ENCODE measurements around the gene CHMP4B. TPM values are rescaled to one million over a fixed set of nuclear protein-coding genes. Genes with fewer than 3 reads are reported as not detected.

Gene CHMP4B
- total and polyA plus RNA-seq, 2 donors (not counting 1 experiment from before 2014, with no cell fraction given) = 62.3 to 83.9 TPM

DNA sequence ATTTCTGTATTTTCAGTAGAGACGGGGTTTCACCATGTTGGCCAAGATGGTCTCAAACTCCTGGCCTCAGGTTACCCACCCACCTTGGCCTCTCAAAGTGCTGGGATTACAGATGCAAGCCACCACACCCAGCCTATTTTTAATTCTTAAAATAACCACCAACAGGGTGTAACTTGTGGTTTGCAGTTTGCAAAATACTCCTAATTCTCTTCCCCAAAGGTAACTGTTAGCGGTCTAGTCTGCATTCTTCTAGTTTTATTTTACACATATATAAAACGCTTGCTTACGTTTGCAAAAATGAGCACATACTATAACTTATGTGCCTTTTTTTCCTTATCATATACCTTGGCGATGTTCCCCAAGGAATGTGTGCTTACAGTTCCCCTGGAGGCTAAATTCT is 25.6 kb upstream of the CHMP4B start:
- H3K27ac Mint-ChIP-seq = peak overlapping the region; percentile 61
- DNase-seq = no peak
- no peaks in the 10 kb centered on the region for H3K27me3 Mint-ChIP-seq
- H3K9me3 ChIP-seq (ENCODE audit: control extremely low read depth in 1 of 3, control insufficient read depth in 2 of 3, insufficient read depth in 1 of 3, low read length in 2 of 3) = peaks cover 0 to 1% (median 0%) of the 10 kb centered on the region in 3 donors
- peaks cover 0 to 8% of the 10 kb centered on the region in 2 experiments for H3K36me3 ChIP-seq (replicated peaks in 1 of 2; ENCODE audit: control extremely low read depth in 1 of 2, control insufficient read depth in 1 of 2, extremely low read depth in 1 of 2, insufficient read depth in 2 of 2, low read length in 1 of 2)
- H3K4me1 ChIP-seq (ENCODE audit: control insufficient read depth in 2 of 2, insufficient read depth in 2 of 2, low read length in 2 of 2) = peaks cover 61 to 71% of the 10 kb centered on the region in 2 donors
- no peak for TF ChIP-seq EZH2 (IDR thresholded peaks at IDR 0.05; ENCODE audit: borderline replicate concordance, insufficient read depth, low read depth, low read length, poor library complexity, severe bottlenecking)
- TF ChIP-seq, protein P1, sequence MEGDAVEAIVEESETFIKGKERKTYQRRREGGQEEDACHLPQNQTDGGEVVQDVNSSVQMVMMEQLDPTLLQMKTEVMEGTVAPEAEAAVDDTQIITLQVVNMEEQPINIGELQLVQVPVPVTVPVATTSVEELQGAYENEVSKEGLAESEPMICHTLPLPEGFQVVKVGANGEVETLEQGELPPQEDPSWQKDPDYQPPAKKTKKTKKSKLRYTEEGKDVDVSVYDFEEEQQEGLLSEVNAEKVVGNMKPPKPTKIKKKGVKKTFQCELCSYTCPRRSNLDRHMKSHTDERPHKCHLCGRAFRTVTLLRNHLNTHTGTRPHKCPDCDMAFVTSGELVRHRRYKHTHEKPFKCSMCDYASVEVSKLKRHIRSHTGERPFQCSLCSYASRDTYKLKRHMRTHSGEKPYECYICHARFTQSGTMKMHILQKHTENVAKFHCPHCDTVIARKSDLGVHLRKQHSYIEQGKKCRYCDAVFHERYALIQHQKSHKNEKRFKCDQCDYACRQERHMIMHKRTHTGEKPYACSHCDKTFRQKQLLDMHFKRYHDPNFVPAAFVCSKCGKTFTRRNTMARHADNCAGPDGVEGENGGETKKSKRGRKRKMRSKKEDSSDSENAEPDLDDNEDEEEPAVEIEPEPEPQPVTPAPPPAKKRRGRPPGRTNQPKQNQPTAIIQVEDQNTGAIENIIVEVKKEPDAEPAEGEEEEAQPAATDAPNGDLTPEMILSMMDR (IDR thresholded peaks at IDR 0.05) = no peak
- no peaks in the 10 kb centered on the region for H4K20me1 ChIP-seq (ENCODE audit: control insufficient read depth, insufficient read depth, low read length, poor library complexity, severe bottlenecking)
- ChIA-PET POLR2A (interaction anchor here (0.6 kb wide), 1 partner anchor 621 kb away, joined by 5 read pairs; no protein-coding TSS in a partner anchor), CTCF (no interaction called here)
- H3K79me2 ChIP-seq (ENCODE audit: control insufficient read depth, insufficient read depth, low read length) = no peaks in the 10 kb centered on the region
- H3K9ac ChIP-seq (ENCODE audit: low read length) = peak overlapping the region; percentile 32
- H2AFZ ChIP-seq (ENCODE audit: insufficient read depth, low read depth, low read length, poor library complexity, severe bottlenecking) = no peak overlapping the region
- no peaks in the 10 kb centered on the region for H3K27me3 ChIP-seq (replicated peaks in 1 of 4; ENCODE audit: control extremely low read depth in 1 of 4, control insufficient read depth in 3 of 4, insufficient read depth in 4 of 4, low read length in 3 of 4)
- peak overlapping the region in 2 of 5 experiments; percentile 30 to 59 for H3K4me3 ChIP-seq (ENCODE audit: control extremely low read depth in 1 of 5, extremely low read depth in 1 of 5, insufficient read depth in 1 of 5, low read depth in 2 of 5, low read length in 4 of 5)
- H3K9me3 Mint-ChIP-seq (ENCODE audit: insufficient read depth) = no peaks in the 10 kb centered on the region
- peak; percentile 18 for ATAC-seq (ENCODE audit: low read depth)
- WGBS (ENCODE audit: insufficient coverage) = 60% methylated on average over 5 of the region's 5 CpGs
- H3K4me1 Mint-ChIP-seq = peaks cover 62% of the 10 kb centered on the region
- H3K27ac ChIP-seq (ENCODE audit: low read length in 2 of 2) = peak overlapping the region; percentile 38 to 60
- intact Hi-C loops (cut with micrococcal nuclease) = no loop called here
- H3K4me3 Mint-ChIP-seq = peak overlapping the region; percentile 56
- peak overlapping the region; percentile 72 for H3K4me2 ChIP-seq (replicated peaks; ENCODE audit: low read depth, low read length, poor library complexity, severe bottlenecking)

DNA sequence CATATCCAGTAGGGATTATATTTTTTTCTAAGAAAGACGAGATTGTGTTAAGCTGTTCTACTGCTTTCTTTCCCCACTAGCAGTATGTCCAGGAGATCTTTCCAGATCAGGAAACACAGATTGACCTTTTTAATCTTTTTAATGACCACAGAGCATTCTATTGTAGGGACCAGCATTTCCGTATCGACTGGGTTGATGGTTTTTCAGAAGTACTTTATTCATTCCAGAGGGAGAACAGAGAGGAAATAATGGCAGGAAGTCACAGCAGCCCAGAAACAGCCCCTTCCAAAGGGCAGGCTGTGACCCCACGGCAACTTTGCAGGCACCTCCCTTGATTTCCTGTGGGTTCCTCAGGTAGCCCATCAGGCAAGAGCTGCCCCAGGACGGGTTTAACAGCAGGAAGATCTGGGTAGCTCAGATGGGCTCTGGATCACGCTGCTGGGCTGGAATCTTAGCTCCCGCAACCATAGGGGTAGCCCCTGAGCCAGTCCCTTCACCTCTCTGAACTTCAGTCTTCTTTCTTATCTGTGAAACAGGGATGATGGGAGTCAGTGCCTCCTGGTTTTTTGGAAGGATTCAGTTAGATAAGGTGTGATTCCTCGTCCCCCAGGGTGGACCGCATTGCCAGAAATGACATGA is 23.8 kb upstream of the CHMP4B start:
- no peak for ATAC-seq (ENCODE audit: low read depth)
- CTCF ChIA-PET = interaction anchor here (0.6 to 0.9 kb wide), 2 partner anchors 24 to 59 kb away, joined by 3 read pairs; partner anchors contain the start of gene CHMP4B
- Histone ChIP-seq H3K9ac (ENCODE audit: low read length) (no peak overlapping the region), H4K20me1 (ENCODE audit: control insufficient read depth, insufficient read depth, low read length, poor library complexity, severe bottlenecking) (no peaks in the 10 kb centered on the region), H3K36me3 (replicated peaks in 1 of 2; ENCODE audit: control extremely low read depth in 1 of 2, control insufficient read depth in 1 of 2, extremely low read depth in 1 of 2, insufficient read depth in 2 of 2, low read length in 1 of 2) (peaks cover 0 to 3% of the 10 kb centered on the region in 2 experiments), H3K9me3 (ENCODE audit: control extremely low read depth in 1 of 3, control insufficient read depth in 2 of 3, insufficient read depth in 1 of 3, low read length in 2 of 3) (no peaks in the 10 kb centered on the region), H3K79me2 (ENCODE audit: control insufficient read depth, insufficient read depth, low read length) (no peaks in the 10 kb centered on the region), H3K4me3 (ENCODE audit: control extremely low read depth in 1 of 5, extremely low read depth in 1 of 5, insufficient read depth in 1 of 5, low read depth in 2 of 5, low read length in 4 of 5) (no peak overlapping the region), H2AFZ (ENCODE audit: insufficient read depth, low read depth, low read length, poor library complexity, severe bottlenecking) (peak overlapping the region; percentile 1), H3K27ac (ENCODE audit: low read length in 2 of 2) (no peak overlapping the region), H3K27me3 (replicated peaks in 1 of 4; ENCODE audit: control extremely low read depth in 1 of 4, control insufficient read depth in 3 of 4, insufficient read depth in 4 of 4, low read length in 3 of 4) (no peaks in the 10 kb centered on the region), H3K4me2 (replicated peaks; ENCODE audit: low read depth, low read length, poor library complexity, severe bottlenecking) (peak overlapping the region; percentile 0), H3K4me1 (ENCODE audit: control insufficient read depth in 2 of 2, insufficient read depth in 2 of 2, low read length in 2 of 2) (peaks cover 43 to 52% of the 10 kb centered on the region in 2 donors)
- Mint-ChIP-seq H3K4me3 (peak overlapping the region; percentile 44), H3K27me3 (no peaks in the 10 kb centered on the region), H3K27ac (peak overlapping the region; percentile 32), H3K9me3 (ENCODE audit: insufficient read depth) (no peaks in the 10 kb centered on the region), H3K4me1 (peaks cover 49% of the 10 kb centered on the region)
- WGBS (ENCODE audit: insufficient coverage) = 37% methylated on average over 4 of the region's 9 CpGs
- POLR2A ChIA-PET = interaction anchor here (1.4 kb wide), 1 partner anchor 9 kb away, joined by 8 read pairs; no protein-coding TSS in a partner anchor
- no peak for TF ChIP-seq EZH2 (IDR thresholded peaks at IDR 0.05; ENCODE audit: borderline replicate concordance, insufficient read depth, low read depth, low read length, poor library complexity, severe bottlenecking)
- TF ChIP-seq, protein P1 (IDR thresholded peaks at IDR 0.05) = no peak
- no peak for DNase-seq
- intact Hi-C loops (cut with micrococcal nuclease) = no loop called here

Measured in B cell (primary cell).